Measurements from ENCODE around the gene P4HTM. TPM values are rescaled to one million over a fixed set of nuclear protein-coding genes. Genes with fewer than 3 reads are reported as not detected.

The P4HTM gene
- total and polyA plus RNA-seq, 7 experiments from 2014 or later, result 19.7 to 74.7 (median 52.2) TPM

GRCh38 chr3:49022688-49023171 is 32.7 kb downstream of the P4HTM start:
- no peaks in the 10 kb centered on the region for H3K9me3 ChIP-seq (ENCODE audit: control insufficient read depth in 2 of 3, low read length in 3 of 3)
- peak overlapping the region; percentile 98 for H3K27ac ChIP-seq (ENCODE audit: low read depth, low read length)
- H3K4me3 Mint-ChIP-seq, result peak overlapping the region; percentile 92 to 99 (median 97)
- POLR2A ChIA-PET, result interaction anchor here (1.1 to 11.9 kb wide), 14 partner anchors 10 to 532 kb away, joined by 3 to 247 read pairs (median 13); partner anchors contain the start of genes BSN, IP6K2, P4HTM and QARS1
- peak overlapping the region; percentile 95 to 99 (median 98) for H3K27ac Mint-ChIP-seq
- H3K27me3 Mint-ChIP-seq, result peaks cover 0 to 2% (median 0%) of the 10 kb centered on the region in 5 donors
- CTCF ChIA-PET, result interaction anchor here (0.6 to 5.9 kb wide), 10 partner anchors 9 to 148 kb away, joined by 3 to 51 read pairs (median 6); partner anchors contain the start of genes P4HTM, QRICH1 and WDR6
- peaks cover 18 to 19% of the 10 kb centered on the region in 2 donors for H3K4me1 ChIP-seq (ENCODE audit: control insufficient read depth in 2 of 2, insufficient read depth in 2 of 2, low read length in 2 of 2)
- H3K27me3 ChIP-seq (ENCODE audit: control insufficient read depth in 2 of 2, insufficient read depth in 2 of 2, low read length in 2 of 2), result no peaks in the 10 kb centered on the region
- H3K9me3 Mint-ChIP-seq, result no peaks in the 10 kb centered on the region
- DNase-seq (no peak), ATAC-seq (no peak)
- intact Hi-C loops (cut with micrococcal nuclease), result loop anchor here (1.0 to 10.0 kb wide), 5 partner anchors 136 to 1332 kb away; partner anchors contain the start of genes PFKFB4 (in 2 of the 2), CYB561D2 (in 1 of the 2), HYAL3 (in 1 of the 2) and NAA80 (in 1 of the 2)
- peak overlapping the region; percentile 99 for H3K4me3 ChIP-seq (ENCODE audit: low read length)
- peaks cover 10 to 46% (median 11%) of the 10 kb centered on the region in 3 experiments for H3K36me3 ChIP-seq (ENCODE audit: control insufficient read depth in 2 of 3, insufficient read depth in 3 of 3, low read length in 3 of 3)
- H3K4me1 Mint-ChIP-seq, result peaks cover 18 to 60% (median 47%) of the 10 kb centered on the region in 7 donors
- peaks cover 0 to 31% (median 0%) of the 10 kb centered on the region in 5 donors for H3K36me3 Mint-ChIP-seq

- Histone ChIP-seq H3K4me1 (ENCODE audit: control insufficient read depth in 2 of 2, insufficient read depth in 2 of 2, low read length in 2 of 2) (peaks cover 25 to 26% of the 10 kb centered on the region in 2 donors), H3K4me3 (ENCODE audit: low read length) (no peak overlapping the region), H3K9me3 (ENCODE audit: control insufficient read depth in 2 of 3, low read length in 3 of 3) (no peaks in the 10 kb centered on the region), H3K27me3 (ENCODE audit: control insufficient read depth in 2 of 2, insufficient read depth in 2 of 2, low read length in 2 of 2) (no peaks in the 10 kb centered on the region), H3K27ac (ENCODE audit: low read depth, low read length) (no peak overlapping the region), H3K36me3 (ENCODE audit: control insufficient read depth in 2 of 3, insufficient read depth in 3 of 3, low read length in 3 of 3) (peaks cover 10 to 46% (median 11%) of the 10 kb centered on the region in 3 experiments)
- peak overlapping the region; percentile 50 to 99 (median 97) for H3K4me3 Mint-ChIP-seq
- H3K27ac Mint-ChIP-seq, result peak overlapping the region in 6 of 9 donors; percentile 60 to 98 (median 95)
- DNase-seq, result no peak
- POLR2A ChIA-PET, result interaction anchor here (0.6 to 11.9 kb wide), 11 partner anchors 9 to 1276 kb away, joined by 3 to 179 read pairs (median 4); partner anchors contain the start of genes BSN, P4HTM, USP4 and WDR6
- no peaks in the 10 kb centered on the region for H3K9me3 Mint-ChIP-seq
- peaks cover 0 to 2% (median 0%) of the 10 kb centered on the region in 5 donors for H3K27me3 Mint-ChIP-seq
- intact Hi-C loops (cut with micrococcal nuclease), result loop anchor here (5.0 to 10.0 kb wide), 3 partner anchors 466 to 1331 kb away; partner anchors contain the start of genes PFKFB4 (in 2 of the 2), CYB561D2 (in 1 of the 2), HYAL3 (in 1 of the 2) and NAA80 (in 1 of the 2)
- peaks cover 0 to 32% (median 0%) of the 10 kb centered on the region in 5 donors for H3K36me3 Mint-ChIP-seq
- peaks cover 16 to 68% (median 52%) of the 10 kb centered on the region in 7 donors for H3K4me1 Mint-ChIP-seq
- no peak for ATAC-seq
- CTCF ChIA-PET, result interaction anchor here (5.9 kb wide), 1 partner anchor 34 kb away, joined by 51 read pairs; the partner anchor contains the start of gene P4HTM
These were observed 33.7 kb downstream of the P4HTM start for GRCh38 chr3:49023775-49024174.

- H3K9me3 Mint-ChIP-seq, result peaks cover 0 to 6% (median 0%) of the 10 kb centered on the region in 11 donors
- peak overlapping the region in 3 of 10 donors; percentile 92 to 97 (median 97) for H3K4me3 Mint-ChIP-seq
- H3K36me3 Mint-ChIP-seq, result peaks cover 0 to 33% (median 4%) of the 10 kb centered on the region in 5 donors
- Histone ChIP-seq H3K36me3 (ENCODE audit: control insufficient read depth in 2 of 3, insufficient read depth in 3 of 3, low read length in 3 of 3) (peaks cover 10 to 46% (median 11%) of the 10 kb centered on the region in 3 experiments), H3K4me1 (ENCODE audit: control insufficient read depth in 2 of 2, insufficient read depth in 2 of 2, low read length in 2 of 2) (peaks cover 25 to 27% of the 10 kb centered on the region in 2 donors), H3K27me3 (ENCODE audit: control insufficient read depth in 2 of 2, insufficient read depth in 2 of 2, low read length in 2 of 2) (no peaks in the 10 kb centered on the region), H3K4me3 (ENCODE audit: low read length) (no peak overlapping the region), H3K27ac (ENCODE audit: low read depth, low read length) (no peak overlapping the region), H3K9me3 (ENCODE audit: control insufficient read depth in 2 of 3, low read length in 3 of 3) (no peaks in the 10 kb centered on the region)
- ChIA-PET POLR2A (interaction anchor here (0.6 to 11.9 kb wide), 9 partner anchors 16 to 1275 kb away, joined by 3 to 179 read pairs (median 4); partner anchors contain the start of genes BSN, P4HTM, USP4 and WDR6), CTCF (interaction anchor here (5.9 kb wide), 1 partner anchor 35 kb away, joined by 51 read pairs; the partner anchor contains the start of gene P4HTM)
- peaks cover 0 to 2% (median 0%) of the 10 kb centered on the region in 5 donors for H3K27me3 Mint-ChIP-seq
- peaks cover 19 to 71% (median 53%) of the 10 kb centered on the region in 7 donors for H3K4me1 Mint-ChIP-seq
- no peak for DNase-seq
- no peak for ATAC-seq
- H3K27ac Mint-ChIP-seq, result peak overlapping the region in 4 of 9 donors; percentile 36 to 97 (median 84)
- intact Hi-C loops (cut with micrococcal nuclease), result loop anchor here (5.0 to 10.0 kb wide), 3 partner anchors 467 to 1330 kb away; partner anchors contain the start of genes PFKFB4 (in 2 of the 2), CYB561D2 (in 1 of the 2), HYAL3 (in 1 of the 2) and NAA80 (in 1 of the 2)
These were observed 34.4 kb downstream of the P4HTM start for GRCh38 chr3:49024449-49024848.

DNA sequence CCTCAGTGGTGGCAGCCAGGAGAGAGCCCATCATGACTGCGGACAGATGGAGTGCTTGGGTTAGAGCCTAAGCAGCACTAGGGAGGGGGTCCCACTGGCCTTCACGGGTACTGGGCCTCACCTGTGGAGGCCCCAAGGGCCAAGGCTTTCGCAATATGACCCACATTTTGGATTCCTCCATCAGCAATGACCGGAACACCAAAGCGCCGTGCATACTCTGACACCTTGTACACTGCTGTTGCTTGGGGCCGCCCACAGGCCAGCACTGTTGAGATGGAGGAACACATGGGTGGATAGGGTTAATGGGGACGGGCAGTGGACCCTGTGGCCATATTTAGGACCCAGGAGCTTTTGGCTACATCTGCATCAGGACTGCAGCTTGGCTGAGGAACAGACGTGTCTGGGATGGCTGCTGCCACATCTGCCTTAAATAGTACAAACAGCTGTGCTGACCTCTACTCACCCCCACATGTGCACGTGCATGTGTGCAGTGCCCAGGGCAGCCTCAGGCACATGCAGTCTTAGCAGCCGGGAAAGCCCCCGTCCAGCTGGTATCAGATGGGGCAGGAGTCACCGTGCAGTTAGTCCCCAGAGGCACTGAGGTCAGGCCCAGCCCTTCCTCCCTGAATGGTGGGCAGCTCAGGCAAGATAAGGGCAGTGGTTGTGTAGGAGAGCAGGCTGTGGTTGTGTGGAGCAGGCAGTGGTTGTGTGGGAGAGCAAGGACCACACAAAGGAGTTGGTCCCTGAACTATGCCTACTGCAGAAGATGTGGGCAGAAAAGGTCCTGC is 35.2 kb downstream of the P4HTM start:
- Mint-ChIP-seq H3K9me3 (peaks cover 0 to 6% (median 0%) of the 10 kb centered on the region in 11 donors), H3K27ac (peak overlapping the region in 5 of 9 donors; percentile 16 to 74 (median 51)), H3K27me3 (peaks cover 0 to 2% (median 0%) of the 10 kb centered on the region in 5 donors), H3K4me3 (peak overlapping the region in 2 of 10 donors; percentile 6 to 63), H3K4me1 (peaks cover 20 to 69% (median 48%) of the 10 kb centered on the region in 7 donors), H3K36me3 (peaks cover 0 to 34% (median 5%) of the 10 kb centered on the region in 5 donors)
- no peaks in the 10 kb centered on the region for H3K9me3 ChIP-seq (ENCODE audit: control insufficient read depth in 2 of 3, low read length in 3 of 3)
- no peak overlapping the region for H3K27ac ChIP-seq (ENCODE audit: low read depth, low read length)
- H3K36me3 ChIP-seq (ENCODE audit: control insufficient read depth in 2 of 3, insufficient read depth in 3 of 3, low read length in 3 of 3), result peaks cover 10 to 49% (median 11%) of the 10 kb centered on the region in 3 experiments
- intact Hi-C loops (cut with micrococcal nuclease), result loop anchor here in 1 of 2 donors (5.0 to 10.0 kb wide), 2 partner anchors 132 to 1330 kb away; partner anchors contain the start of genes CYB561D2, NPRL2 and TMEM115
- ATAC-seq, result no peak
- CTCF ChIA-PET, result interaction anchor here (5.9 kb wide), 1 partner anchor 36 kb away, joined by 51 read pairs; the partner anchor contains the start of gene P4HTM
- H3K4me3 ChIP-seq (ENCODE audit: low read length), result no peak overlapping the region
- peaks cover 20 to 23% of the 10 kb centered on the region in 2 donors for H3K4me1 ChIP-seq (ENCODE audit: control insufficient read depth in 2 of 2, insufficient read depth in 2 of 2, low read length in 2 of 2)
- H3K27me3 ChIP-seq (ENCODE audit: control insufficient read depth in 2 of 2, insufficient read depth in 2 of 2, low read length in 2 of 2), result no peaks in the 10 kb centered on the region
- POLR2A ChIA-PET, result interaction anchor here (0.6 to 11.9 kb wide), 10 partner anchors 8 to 315 kb away, joined by 3 to 179 read pairs (median 4); partner anchors contain the start of genes P4HTM, USP4 and WDR6
- no peak for DNase-seq

DNA sequence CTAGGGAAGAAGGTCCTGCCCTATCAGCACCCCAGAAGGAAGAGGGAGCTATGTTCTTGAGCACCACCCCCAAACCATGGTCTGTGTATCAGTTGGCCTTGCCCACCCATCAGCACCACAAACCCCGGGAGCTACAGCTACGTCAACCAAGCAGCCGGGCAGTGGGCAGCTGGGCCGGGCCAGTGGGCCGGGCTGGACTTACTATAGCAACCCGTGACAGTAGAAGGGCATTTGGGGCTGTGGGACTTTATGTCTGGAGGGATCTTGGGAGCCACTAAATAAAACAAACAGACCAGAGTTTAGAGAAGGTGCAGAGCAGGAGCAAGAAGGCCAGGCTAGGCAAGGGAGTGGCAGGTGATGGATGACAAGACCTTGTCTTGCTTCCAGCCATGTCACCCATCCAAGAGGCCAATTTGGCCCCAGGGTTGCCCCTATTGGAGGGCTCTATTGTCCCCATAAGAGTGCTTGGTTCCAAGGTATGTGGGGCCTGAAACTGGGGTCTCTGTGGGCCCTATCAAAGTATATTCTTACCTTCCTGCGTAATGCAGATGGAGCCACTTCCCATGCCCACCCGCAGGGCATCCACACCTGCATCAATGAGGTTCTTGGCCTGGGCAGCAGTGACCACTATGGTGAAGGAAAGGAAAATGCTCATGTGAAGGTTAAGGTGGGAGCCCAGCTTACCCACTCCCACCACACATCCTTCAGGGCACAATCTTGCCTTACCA is 35.9 kb downstream of the P4HTM start:
- ChIA-PET CTCF (interaction anchor here (1.2 kb wide), 1 partner anchor 38 kb away, joined by 3 read pairs; no protein-coding TSS in a partner anchor), POLR2A (interaction anchor here (0.7 to 2.5 kb wide), 8 partner anchors 9 to 314 kb away, joined by 3 to 14 read pairs (median 4); partner anchors contain the start of genes USP4 and WDR6)
- ATAC-seq, result no peak
- H3K36me3 ChIP-seq (ENCODE audit: control insufficient read depth in 2 of 3, insufficient read depth in 3 of 3, low read length in 3 of 3), result peaks cover 11 to 57% (median 15%) of the 10 kb centered on the region in 3 experiments
- DNase-seq, result no peak
- H3K4me1 ChIP-seq (ENCODE audit: control insufficient read depth in 2 of 2, insufficient read depth in 2 of 2, low read length in 2 of 2), result peaks cover 15 to 19% of the 10 kb centered on the region in 2 donors
- Mint-ChIP-seq H3K4me1 (peaks cover 15 to 67% (median 45%) of the 10 kb centered on the region in 7 donors), H3K4me3 (peak overlapping the region in 1 of 10 donors; percentile 63), H3K27me3 (peaks cover 0 to 2% (median 0%) of the 10 kb centered on the region in 5 donors), H3K9me3 (peaks cover 0 to 6% (median 0%) of the 10 kb centered on the region in 11 donors), H3K27ac (peak overlapping the region in 6 of 9 donors; percentile 29 to 81 (median 56)), H3K36me3 (peaks cover 0 to 35% (median 5%) of the 10 kb centered on the region in 5 donors)
- no peak overlapping the region for H3K4me3 ChIP-seq (ENCODE audit: low read length)
- no peak overlapping the region for H3K27ac ChIP-seq (ENCODE audit: low read depth, low read length)
- intact Hi-C loops (cut with micrococcal nuclease), result loop anchor here in 1 of 2 donors (5.0 to 10.0 kb wide), 2 partner anchors 131 to 1329 kb away; partner anchors contain the start of genes CYB561D2, NPRL2 and TMEM115
- no peaks in the 10 kb centered on the region for H3K27me3 ChIP-seq (ENCODE audit: control insufficient read depth in 2 of 2, insufficient read depth in 2 of 2, low read length in 2 of 2)
- H3K9me3 ChIP-seq (ENCODE audit: control insufficient read depth in 2 of 3, low read length in 3 of 3), result no peaks in the 10 kb centered on the region
